HTERT RPE-1 (cell line): ENCODE results near the gene MYOT.

Experiments used
- in situ Hi-C: fragments of 300-500 bp; cut with MboI; formaldehyde crosslinking; loops from 4 replicates; pipeline ENCODE4 v1.14.3; 2020; ENCODE audit warnings: low sequenced_read_pairs

MYOT gene

DNA sequence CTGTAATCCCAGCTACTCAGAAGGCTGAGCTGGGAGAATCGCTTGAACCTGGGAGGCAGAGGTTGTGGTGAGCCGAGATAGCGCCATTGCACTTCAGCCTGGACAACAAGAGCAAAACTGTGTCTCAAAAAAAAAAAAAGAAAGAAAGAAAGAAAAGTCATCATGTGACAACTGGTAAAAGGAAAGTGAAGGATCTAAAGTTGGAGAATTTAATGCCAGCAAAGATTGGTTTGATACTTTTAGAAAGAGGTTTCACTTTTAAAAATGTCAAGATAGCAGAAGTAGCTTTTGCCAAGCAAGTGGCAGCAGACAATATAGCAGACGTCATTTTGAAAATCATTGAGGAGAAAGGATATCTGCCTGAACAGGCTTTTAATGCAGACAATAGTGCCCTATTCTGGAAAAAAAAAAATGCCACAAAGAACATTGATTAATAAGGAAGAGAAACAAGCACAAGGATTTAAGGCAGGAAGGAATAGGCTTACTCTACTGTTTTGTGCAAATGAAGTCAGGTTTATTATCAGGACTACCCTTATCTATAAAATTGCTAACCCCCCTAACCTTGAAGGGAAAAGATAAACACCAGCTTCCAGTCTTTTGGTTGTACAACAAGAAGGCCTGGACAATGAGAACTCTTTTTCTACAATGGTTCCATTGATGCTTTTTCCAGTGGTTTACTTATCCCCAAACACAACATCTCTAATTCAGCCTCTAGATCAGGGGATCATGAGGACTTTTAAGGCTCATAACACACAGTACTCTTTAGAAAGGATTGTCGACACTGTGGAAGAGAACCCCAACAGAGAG, 33.6 kb downstream of the MYOT start:
- in situ Hi-C loops: no loop called here

DNA sequence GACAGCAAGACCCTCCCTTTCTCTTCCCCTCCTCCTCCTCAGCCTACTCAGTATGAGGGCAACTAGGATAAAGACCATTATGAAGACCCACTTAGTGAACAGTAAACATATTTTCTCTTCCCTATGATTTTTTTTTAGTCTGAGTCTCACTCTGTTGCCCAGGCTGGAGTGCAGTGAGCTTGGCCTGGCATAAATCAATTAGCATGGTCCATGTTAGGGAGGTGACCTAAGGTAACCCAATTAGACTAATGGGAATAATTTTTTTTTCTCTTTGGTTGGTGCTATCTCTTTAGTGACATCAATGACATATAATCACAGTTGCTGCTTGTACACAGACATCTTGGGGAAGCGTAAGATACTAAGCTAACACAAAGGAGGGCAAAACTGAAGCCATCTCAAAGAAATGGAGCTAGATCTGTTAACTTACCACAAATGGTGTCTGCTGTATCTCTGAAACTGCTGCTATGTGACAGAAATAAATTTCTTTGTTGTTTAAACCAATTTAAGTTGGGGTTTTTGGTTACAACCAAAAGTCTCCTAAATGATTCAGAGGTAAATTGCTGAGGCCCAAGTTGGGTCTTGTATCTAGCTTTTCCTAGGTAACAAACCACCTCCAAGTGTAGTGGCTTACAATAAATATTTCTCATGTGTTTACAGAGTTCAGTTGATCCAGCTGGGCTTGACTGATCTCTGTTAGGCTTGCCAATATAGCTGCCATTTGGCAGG, 34.9 kb downstream of the MYOT start:
- in situ Hi-C loops: no loop called here

GRCh38 chr5:137914758-137915157, 47.1 kb downstream of the MYOT start:
- in situ Hi-C loops: no loop called here

DNA sequence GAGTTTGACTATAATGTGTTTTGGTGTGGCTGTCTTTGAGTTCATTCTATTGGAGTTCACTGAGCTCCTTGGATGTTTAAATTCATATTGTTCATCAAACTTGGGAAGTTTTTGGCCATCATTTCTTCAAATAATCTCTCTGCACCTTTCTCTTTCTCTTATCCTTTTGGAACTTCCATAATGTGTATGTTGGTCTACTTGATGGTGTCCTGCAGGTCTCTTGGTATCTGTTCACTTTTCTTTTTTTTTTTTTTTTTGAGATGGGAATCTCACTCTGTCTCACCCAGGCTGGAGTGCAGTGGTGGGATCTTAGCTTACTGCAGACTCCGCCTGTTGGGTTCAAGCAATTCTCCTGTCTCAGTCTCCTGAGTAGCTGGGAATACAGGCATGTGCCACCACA, 49.3 kb downstream of the MYOT start:
- in situ Hi-C loops: no loop called here

DNA sequence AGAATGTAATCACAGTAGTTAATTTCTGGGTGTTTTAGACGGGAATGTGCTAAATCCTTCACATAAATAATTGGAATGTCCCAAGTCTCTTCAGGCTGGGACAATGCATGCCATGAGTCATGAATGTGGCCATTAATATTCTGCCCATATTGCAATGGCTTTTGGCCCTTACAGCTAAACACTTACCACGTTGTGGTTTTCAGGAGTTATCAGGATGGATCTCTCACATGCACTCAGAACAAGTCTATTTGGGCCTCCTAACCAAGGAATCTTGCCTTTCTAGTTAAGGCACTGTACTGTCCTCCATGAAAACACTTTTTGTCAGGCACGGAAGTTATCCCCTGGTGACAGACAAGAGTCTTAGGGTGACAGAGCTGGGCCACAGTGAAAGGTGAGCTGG, 54.3 kb downstream of the MYOT start:
- in situ Hi-C loops: no loop called here

DNA sequence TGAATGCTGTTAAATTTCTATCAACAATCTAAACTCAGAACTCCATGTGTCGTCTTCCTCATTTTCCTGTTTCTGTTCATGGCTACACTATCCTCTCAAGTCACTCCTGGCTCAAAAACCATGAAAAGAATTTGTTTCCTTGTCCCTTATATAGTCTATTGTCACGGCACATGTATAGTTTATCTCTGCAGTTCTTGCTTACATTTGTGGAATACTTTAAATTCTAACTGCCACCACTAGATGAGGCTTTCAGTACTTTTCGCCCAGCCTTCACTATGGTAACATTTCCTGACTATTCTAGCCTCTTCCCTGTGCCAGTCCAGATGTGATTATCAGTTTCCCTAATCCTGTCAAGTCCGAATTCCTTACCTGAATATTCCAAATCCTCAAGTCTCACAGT, 56.2 kb downstream of the MYOT start:
- in situ Hi-C loops: no loop called here

DNA sequence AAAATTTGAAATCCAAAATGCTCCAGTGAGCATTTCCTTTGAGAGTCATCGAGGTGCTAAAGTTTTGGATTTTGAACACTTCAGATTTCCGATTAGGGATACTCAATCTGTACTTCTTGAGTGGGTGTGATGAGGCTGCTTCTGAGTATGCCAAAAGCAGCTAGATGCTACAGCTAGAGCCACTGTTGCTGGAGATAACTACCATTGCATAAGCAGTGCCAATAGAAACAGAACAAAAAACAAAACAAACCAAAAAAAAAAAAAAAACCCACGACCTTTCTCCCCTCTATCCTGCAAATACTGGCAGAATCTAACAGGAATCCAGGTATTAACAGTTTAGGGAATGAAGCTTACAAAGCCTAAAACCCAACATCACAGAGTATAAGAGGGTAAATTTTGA, 65.1 kb downstream of the MYOT start:
- in situ Hi-C loops: no loop called here

- in situ Hi-C loops: no loop called here
Observed at GRCh38 chr5:137933491-137933911, 65.8 kb downstream of the MYOT start.

DNA sequence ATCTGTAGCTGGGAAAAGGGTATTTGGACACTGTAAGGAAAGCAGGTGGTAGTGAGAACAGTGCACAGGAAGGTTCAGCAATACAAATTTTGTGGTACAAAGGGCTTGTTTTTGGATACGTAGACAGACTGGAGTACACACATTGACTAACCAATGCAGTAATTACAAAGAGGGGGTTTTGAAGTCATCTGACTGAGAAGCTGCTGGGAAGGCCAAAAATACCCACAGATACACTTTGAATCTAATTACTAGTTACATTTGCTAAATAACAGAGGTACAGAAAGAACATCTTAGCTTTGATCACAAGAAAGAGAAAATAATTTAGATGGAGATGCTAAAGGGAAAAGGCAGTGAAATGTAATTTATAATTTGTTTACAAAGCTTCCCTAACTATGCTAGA, 67.5 kb downstream of the MYOT start:
- in situ Hi-C loops: no loop called here

GRCh38 chr5:137935694-137936093, 68.0 kb downstream of the MYOT start:
- in situ Hi-C loops: no loop called here
